NOMO-1 treated with dmso at 0.1 percent for 144 hours (cell line): Measurements from ENCODE around the gene KREMEN1.

Experiments used
- DNase-seq: peaks from one replicate; lab custom pipeline; 2025; ENCODE audit not compliant: unreplicated experiment; lab: John Stamatoyannopoulos, UW

The KREMEN1 gene

DNA sequence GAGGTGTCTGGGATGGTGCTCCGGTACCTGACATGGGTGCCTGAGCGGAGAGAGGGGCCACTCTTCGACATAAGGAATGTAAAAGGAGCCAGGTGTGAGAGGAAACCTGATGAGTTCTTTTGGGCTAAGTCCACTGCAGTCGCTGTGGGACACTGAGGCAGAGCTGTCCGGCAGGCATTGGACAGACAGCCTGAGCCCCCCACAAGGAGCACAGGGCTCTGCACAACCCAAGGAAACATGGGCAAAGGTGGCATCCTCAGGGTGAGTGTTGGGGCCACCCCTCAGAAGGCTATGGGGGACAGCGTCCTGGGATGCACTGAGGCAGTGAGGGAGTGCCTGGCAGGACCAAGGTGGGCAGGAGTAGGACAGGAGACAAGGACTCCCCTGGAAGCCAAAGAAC, 75.2 kb downstream of the KREMEN1 start:
- DNase-seq = no peak

DNA sequence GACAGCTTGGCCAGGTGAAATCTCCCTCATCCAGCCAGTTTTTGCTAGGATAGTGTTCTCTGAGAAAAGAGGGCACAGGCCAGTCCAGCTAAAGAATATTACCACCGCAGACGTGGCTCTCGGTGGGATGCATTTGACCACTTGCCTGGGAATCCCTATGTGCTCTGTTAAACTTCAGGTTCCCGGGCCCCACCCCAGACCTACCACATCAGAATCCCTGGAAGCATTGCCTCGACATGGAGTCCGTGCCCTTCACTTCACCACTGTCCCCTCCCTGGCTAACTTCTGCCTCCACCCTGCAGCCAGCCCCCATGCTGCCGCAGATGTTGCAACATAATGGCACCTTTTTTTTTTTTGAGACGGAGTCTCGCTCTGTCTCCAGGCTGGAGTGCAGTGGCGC, 76.0 kb downstream of the KREMEN1 start:
- no peak for DNase-seq

- DNase-seq = no peak
Observed at GRCh38 chr22:29149841-29150555, 77.2 kb downstream of the KREMEN1 start.

DNA sequence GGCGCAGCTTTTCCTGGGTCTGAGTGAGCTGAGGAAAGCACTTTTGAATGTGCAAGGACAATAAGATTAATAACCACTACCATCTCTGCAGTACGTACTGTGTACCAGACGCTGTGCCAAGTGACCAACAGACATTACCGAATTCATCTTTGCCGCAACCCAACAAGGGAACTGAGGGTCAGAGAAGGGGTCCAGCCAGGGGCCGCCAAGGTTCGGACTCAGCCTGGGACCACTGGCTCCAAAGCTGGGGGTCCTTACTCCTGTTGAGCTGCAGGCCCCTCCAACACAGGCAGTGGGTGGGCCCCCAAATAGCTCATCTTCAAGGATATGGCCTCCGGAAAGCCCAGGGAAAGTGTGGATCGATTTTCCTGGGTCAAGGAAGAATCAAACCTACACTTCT, 77.9 kb downstream of the KREMEN1 start:
- DNase-seq = no peak

DNA sequence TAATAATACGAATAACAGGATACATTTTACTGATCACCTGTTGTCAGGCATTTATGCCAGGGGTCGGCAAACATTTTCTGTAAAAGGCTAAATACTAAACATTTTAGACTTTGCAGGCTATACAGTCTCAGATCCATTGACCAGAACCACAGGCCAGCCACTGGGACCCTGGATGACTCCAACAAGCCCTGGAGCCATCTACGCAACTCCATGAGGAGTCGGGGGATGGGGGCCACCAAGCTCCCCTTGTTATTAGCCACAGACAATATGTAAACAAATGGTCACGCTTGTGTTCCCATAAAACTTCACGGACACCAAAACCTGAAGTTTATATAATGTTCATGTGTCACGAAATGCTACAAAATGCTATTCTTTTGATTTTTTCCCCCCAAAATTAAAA, 78.5 kb downstream of the KREMEN1 start:
- DNase-seq = no peak

DNA sequence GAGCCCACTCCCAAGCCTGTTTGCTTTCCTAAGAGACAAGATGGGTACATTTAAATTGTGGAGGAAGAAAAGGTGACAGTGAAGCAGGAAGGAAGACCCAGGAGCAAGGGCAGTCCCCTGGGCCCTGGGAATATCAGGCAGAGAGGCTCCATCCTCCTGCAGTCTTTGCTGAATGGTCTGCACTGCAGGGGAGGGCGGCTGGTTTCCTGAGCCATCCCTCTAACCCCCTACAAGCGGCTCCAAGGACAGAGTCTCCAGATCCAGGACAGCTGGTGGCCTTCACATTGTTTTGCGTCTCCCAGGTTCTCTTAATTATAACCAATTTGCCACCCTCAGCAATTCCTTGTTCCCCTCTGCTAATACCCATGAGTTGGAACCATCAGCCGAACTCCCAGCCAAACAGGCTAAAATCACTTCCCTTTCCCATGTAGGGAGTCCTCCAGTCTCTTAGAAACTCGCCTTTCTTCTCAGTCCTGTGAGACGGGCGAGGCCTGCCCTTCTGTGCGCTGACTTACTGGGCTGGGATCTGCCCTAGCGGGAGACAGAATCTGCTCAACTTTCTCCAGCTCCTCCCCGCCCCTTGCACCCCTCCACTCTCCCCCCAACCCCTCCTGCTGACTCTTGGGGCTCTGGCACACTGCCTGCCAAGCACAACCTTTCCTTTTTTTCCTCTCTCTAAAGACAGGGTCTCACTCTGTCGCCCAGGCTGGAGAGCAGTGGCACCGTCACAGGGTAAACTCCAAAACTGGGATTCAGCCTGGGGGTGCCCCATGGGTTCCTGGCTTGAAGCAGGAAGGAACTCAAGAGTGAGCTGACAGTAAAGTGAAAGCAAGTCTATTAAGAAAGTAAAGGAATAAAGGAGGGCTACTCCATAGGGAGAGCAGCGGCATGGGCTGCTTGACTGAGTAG, 79.5 kb downstream of the KREMEN1 start:
- DNase-seq = no peak

DNA sequence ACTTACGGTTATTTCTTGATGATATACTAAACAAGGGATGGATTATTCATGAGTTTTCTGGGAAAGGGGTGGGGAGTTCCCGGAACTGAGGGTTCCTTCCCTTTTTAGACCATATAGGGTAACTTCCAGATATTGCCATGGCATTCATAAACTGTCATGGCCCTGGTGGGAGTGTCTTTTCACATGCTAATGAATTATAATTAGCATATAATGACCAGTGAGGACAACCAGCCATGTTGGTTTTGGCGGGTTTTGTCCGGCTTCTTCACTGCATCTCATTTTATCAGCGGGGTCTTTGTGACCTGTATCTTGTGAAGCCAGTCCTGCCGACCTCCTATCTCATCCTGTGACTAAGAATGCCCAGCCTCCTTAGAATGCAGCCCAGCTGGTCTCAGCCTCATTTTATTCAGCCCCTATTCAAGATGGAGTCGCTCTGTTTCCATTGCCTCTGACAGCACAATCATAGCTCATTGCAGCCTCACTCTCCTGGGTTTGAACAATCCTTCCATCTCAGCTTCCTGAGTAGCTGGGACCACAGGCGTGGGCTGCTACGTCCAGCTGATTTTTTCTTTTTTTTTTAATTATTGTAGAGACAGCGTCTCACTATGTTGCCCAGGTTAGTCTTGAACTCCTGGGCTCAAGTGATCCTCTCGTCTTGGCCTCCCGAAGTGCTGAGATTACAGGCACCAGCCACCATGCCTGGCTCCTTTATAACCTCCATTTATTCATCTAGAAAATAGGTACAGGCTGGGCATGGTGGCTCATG, 80.3 kb downstream of the KREMEN1 start:
- no peak for DNase-seq

- peak; percentile 4 for DNase-seq
Observed at GRCh38 chr22:29154364-29155048, 81.7 kb downstream of the KREMEN1 start.

DNA sequence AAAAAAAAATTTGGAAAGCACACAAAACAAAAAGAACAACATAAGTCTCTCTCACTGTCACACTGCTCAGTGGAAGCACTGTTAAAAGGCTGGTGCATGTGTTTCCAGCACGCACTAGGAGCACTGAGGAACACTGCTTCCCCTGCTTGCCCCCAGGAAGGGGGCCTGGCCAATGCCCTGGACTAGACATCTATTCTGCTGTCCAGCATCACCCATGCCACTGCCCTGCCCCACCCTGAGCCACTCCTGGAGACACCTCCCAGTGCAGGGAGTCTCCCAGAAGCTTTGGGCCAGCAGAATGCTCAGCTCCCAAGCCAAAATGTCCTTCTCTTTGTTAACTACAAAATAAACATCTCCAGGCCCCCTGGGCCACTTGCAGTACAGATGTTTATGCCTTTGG, 83.1 kb downstream of the KREMEN1 start:
- no peak for DNase-seq

- DNase-seq = no peak
Observed at GRCh38 chr22:29156507-29156906, 83.7 kb downstream of the KREMEN1 start.

DNA sequence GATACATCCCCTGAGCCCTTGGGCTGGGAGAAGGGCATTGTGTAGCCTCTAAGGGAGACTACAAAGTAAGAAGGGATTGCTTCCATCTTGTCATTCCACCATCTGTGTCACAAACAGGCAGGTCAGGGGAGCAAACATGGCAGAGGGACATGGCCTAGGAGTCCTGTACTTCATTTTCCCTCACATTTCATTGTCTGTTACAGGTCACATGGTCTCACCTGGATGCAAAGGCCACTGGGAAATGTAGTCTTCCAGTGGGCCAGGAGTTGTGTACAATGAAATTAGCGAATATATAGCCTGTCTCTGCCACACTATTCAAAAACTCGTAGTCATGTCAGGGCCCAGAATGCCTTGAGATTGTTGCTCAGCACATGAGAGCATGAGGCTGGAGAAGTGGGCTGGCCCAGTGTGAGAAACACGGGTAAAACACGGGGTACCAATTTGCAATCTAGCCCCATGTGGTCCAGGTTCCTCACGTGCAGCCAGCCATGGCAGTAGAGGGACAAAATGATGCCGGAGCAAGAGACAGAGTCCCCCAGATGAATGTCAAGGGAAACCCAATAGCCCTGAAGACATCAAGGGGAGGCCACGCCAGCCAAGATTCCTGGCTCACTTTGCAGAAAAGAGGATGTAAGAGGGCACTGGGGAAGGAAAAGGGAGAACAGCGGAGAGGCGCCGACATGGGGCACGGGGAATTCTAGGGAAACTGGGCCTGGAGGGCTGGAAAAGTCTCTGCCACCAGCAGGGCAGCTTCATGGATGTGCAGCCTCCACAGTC, 85.1 kb downstream of the KREMEN1 start:
- DNase-seq = no peak

DNA sequence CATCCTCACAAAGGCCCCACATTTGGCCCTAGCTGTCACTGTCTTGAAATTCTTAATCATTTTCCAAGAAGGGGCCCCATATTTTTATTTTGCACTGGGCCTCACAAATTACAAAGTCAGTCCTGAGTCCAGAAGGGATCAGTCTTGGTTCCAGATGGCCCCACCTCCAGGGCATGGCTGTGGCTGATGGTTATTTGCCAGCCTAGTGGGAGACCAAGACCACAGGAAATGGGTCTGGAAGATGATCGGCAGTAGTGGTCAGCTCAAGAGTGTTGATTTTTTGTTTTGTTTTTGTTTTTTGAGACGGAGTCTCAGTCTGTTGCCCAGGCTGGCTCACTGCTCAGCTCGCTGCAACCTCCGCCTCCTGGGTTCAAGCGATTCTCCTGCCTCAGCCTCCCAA, 85.7 kb downstream of the KREMEN1 start:
- no peak for DNase-seq

DNA sequence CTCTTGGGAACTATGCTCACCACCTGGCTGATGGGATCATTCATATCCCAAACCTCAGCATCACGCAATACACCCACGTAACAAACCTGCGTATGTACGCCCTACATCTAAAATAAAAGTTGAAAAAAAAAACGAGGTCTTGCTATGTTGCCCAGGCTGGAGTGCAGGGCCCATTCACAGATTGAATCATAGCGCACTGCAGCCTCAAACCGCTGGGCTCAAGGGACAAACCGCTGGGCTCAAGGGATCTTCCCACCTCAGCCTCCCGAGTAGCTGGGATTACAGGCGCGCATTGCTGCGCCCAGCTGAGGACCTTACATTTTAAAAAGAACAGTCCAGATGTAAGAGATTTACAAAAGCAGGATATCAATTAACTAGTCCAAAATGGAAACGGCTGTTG, 91.0 kb downstream of the KREMEN1 start:
- no peak for DNase-seq

- DNase-seq = no peak
Observed at GRCh38 chr22:29165321-29166060, 92.7 kb downstream of the KREMEN1 start.

DNA sequence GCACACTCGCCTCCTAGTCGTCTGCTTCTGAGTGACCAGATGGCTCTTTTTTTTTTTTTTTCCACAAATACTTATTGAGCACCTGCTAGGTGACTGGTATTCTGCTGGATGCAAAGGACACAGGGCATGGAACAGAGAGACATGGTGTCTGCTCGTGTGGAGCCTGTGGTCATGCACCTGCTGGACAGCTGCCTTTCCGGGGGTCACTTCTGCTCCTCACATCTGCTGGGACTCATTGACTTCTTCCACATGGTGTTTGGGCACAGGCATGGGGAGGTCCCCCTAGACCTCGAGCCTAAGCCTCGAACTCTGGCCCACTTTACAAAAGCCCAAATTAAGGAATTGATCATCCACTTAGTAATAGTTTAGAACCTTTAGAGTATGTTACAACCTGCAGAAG, 93.3 kb downstream of the KREMEN1 start:
- DNase-seq = no peak

- peak; percentile 43 for DNase-seq
Observed at GRCh38 chr22:29167032-29167911, 94.4 kb downstream of the KREMEN1 start.

DNA sequence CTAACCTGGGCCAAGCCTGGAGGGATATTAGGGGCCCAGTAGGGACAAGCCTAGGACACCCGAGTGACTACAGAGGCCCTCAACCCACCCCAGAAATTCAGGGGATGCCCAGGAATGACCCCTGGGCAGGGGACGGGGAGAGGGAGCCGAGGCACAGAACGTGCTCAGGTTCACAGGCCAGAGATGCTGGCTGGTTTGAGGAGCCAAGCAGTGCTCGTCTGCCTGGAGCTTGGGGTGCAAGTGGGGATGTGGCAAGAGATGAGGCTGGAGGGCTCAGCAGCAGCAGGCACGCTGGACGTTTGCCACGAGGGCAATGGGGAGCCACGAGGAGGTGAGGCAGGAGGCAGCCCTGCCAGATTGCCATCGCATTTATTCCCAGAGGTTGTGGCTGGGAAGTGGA, 98.9 kb downstream of the KREMEN1 start:
- no peak for DNase-seq

GRCh38 chr22:29172216-29172615, 99.4 kb downstream of the KREMEN1 start:
- DNase-seq = no peak
